Right renal cortex interstitium (tissue), 3 donors: Measurements from ENCODE around the gene PPP2CA. TPM values are rescaled to one million over a fixed set of nuclear protein-coding genes. Genes with fewer than 3 reads are reported as not detected.
"Not testable (repeated sequence)": the region's sequence is repeated elsewhere in the genome, so short reads cannot be mapped to it uniquely, and the experiment has no call there.

ENCODE experiments used
- DNase-seq, 3 donors: peaks; one replicate each; pipeline ENCODE4 v3.0.0-alpha.2; 2013; ENCODE audit warnings: low read depth in 3 of 3, low spot score in 2 of 3
- polyA plus RNA-seq, 3 donors: library from polyadenylated mRNA; unstranded; fragments of 120-200 nt; gene quantifications; one replicate each; pipeline ENCODE4 v1.2.1, GENCODE V29; 2013; ENCODE audit not compliant: insufficient read length in 3 of 3

The PPP2CA gene
- polyA plus RNA-seq, 3 donors = 219 to 238 (median 234) TPM

- no peak for DNase-seq
Observed at GRCh38 chr5:134246771-134247427, 21.0 kb upstream of the PPP2CA start.

- no peak for DNase-seq
Observed at GRCh38 chr5:134245692-134246091, 19.8 kb upstream of the PPP2CA start.

GRCh38 chr5:134245101-134245604 lies 19.3 kb upstream of the PPP2CA start:
- no peak for DNase-seq

GRCh38 chr5:134242146-134242545 lies 16.3 kb upstream of the PPP2CA start:
- no peak for DNase-seq

GRCh38 chr5:134240421-134240962 lies 14.6 kb upstream of the PPP2CA start:
- no peak for DNase-seq

GRCh38 chr5:134236820-134237219 lies 10.9 kb upstream of the PPP2CA start:
- DNase-seq = no peak

- DNase-seq = no peak
Observed at GRCh38 chr5:134236318-134236717, 10.4 kb upstream of the PPP2CA start.

- no peak for DNase-seq
Observed at GRCh38 chr5:134228624-134229023, 2.8 kb upstream of the PPP2CA start.

- no peak for DNase-seq
Observed at GRCh38 chr5:134227776-134228175, 1.9 kb upstream of the PPP2CA start.

- no peak for DNase-seq
Observed at GRCh38 chr5:134227259-134227658, 1.4 kb upstream of the PPP2CA start.

- no peak for DNase-seq
Observed at GRCh38 chr5:134226441-134227192, 744 bp upstream of the PPP2CA start.

- DNase-seq = no peak
Observed at GRCh38 chr5:134224888-134225779, 739 bp downstream of the PPP2CA start.

GRCh38 chr5:134223406-134224248 lies 2.2 kb downstream of the PPP2CA start:
- no peak for DNase-seq

- not testable (repeated sequence) for DNase-seq
Observed at GRCh38 chr5:134221690-134222089, 4.2 kb downstream of the PPP2CA start.

- no peak for DNase-seq
Observed at GRCh38 chr5:134215757-134216156, 10.1 kb downstream of the PPP2CA start.

GRCh38 chr5:134211263-134212031 lies 14.4 kb downstream of the PPP2CA start:
- not testable (repeated sequence) for DNase-seq

- no peak for DNase-seq
Observed at GRCh38 chr5:134209477-134210245, 16.2 kb downstream of the PPP2CA start.

GRCh38 chr5:134207696-134208095 lies 18.2 kb downstream of the PPP2CA start:
- DNase-seq = no peak
